H1 (cell line): ENCODE data around the gene PATE1. TPM values are rescaled to one million over a fixed set of nuclear protein-coding genes. Genes with fewer than 3 reads are reported as not detected.
A peak's percentile ranks its signal among the peaks of the same experiment; 100 is the strongest.

Source experiments
- CTCF ChIA-PET: fragments of 300-600 bp; sonication (Branson Sonifier 250); formaldehyde crosslinking; loops from one replicate; lab custom pipeline; 2021; ENCODE audit not compliant: partially characterized antibody; lab: Charles Lee
- POLR2A ChIA-PET: fragments of 300-600 bp; sonication (Branson Sonifier 250); formaldehyde crosslinking; loops from one replicate; lab custom pipeline; 2021; ENCODE audit warnings: inconsistent platforms; ENCODE audit not compliant: partially characterized antibody; lab: Charles Lee
- DNase-seq, 2 experiments: peaks; one replicate each; pipeline versions ENCODE4 v3.0.0 to v3.0.0-alpha.2; 2010 to 2022; ENCODE audit warnings: low spot score in 2 of 2, low read depth in 1 of 2, mixed read lengths in 1 of 2
- FAIRE-seq: peaks from 2 replicates; lab custom pipeline; 2011; peaks lifted over from hg19 to GRCh38; lab: Jason Lieb, UNC
- H2AFZ ChIP-seq: 2 replicates; pipeline ENCODE4 v1.8.1; 2012; ENCODE audit warnings: low read length, inconsistent platforms
- H2AK5ac ChIP-seq: 2 replicates; pipeline ENCODE4 v1.6.1; 2013; ENCODE audit warnings: low read depth, low read length
- H2BK120ac ChIP-seq: replicated peaks from 2 replicates; pipeline ENCODE3; 2013; ENCODE audit warnings: low read depth, low read length, inconsistent platforms
- H2BK12ac ChIP-seq: 2 replicates; pipeline ENCODE4 v1.6.1; 2013; ENCODE audit warnings: low read depth, low read length
- H2BK15ac ChIP-seq: 2 replicates; pipeline ENCODE4 v1.6.1; 2013; ENCODE audit warnings: low read length
- H2BK20ac ChIP-seq: 2 replicates; pipeline ENCODE4 v1.6.1; 2013; ENCODE audit warnings: low read length
- H2BK5ac ChIP-seq: 2 replicates; pipeline ENCODE4 v1.6.1; 2013; ENCODE audit warnings: low read depth, low read length
- H3K14ac ChIP-seq: 2 replicates; pipeline ENCODE4 v1.6.1; 2013; ENCODE audit warnings: inconsistent platforms; ENCODE audit not compliant: insufficient read length
- H3K18ac ChIP-seq: 2 replicates; pipeline ENCODE4 v1.6.1; 2013; ENCODE audit warnings: low read length; ENCODE audit errors: extremely low read depth
- H3K23ac ChIP-seq: 2 replicates; pipeline ENCODE4 v1.6.1; 2013; ENCODE audit warnings: inconsistent platforms; ENCODE audit not compliant: insufficient read length
- H3K23me2 ChIP-seq: 2 replicates; pipeline ENCODE4 v1.6.1; 2013; ENCODE audit warnings: low read depth, low read length
- H3K27ac ChIP-seq: 2 replicates; pipeline ENCODE4 v1.6.1; 2011; ENCODE audit warnings: low read depth, low read length, inconsistent platforms
- H3K27me3 ChIP-seq, 4 experiments: replicated peaks in 1 of 4; 1 replicate in 1 of 4; 2 replicates in 3 of 4; pipeline versions ENCODE4 v1.6.1 to v1.8.1; 2011 to 2013; ENCODE audit warnings: low read length in 3 of 4, mild to moderate bottlenecking in 3 of 4, inconsistent platforms in 2 of 4, mixed read lengths in 2 of 4, moderate library complexity in 1 of 4; ENCODE audit not compliant: control insufficient read depth in 3 of 4, insufficient read depth in 3 of 4; ENCODE audit errors: extremely low read depth in 1 of 4
- H3K36me3 ChIP-seq, 4 experiments: 2 replicates each; pipeline versions ENCODE4 v1.6.1 to v1.8.1; 2011 to 2013; ENCODE audit warnings: mild to moderate bottlenecking in 4 of 4, low read length in 3 of 4, moderate library complexity in 2 of 4, control low read depth in 1 of 4, inconsistent platforms in 1 of 4; ENCODE audit not compliant: insufficient read depth in 4 of 4, control insufficient read depth in 2 of 4
- H3K4ac ChIP-seq: replicated peaks from 2 replicates; pipeline ENCODE3; 2013; ENCODE audit warnings: low read length, low read depth, mixed read lengths, inconsistent platforms; ENCODE audit not compliant: insufficient read length
- H3K4me1 ChIP-seq, 4 experiments: replicated peaks in 1 of 4; 1 replicate in 1 of 4; 2 replicates in 3 of 4; pipeline versions ENCODE4 v1.6.1 to v1.8.1; 2011 to 2013; ENCODE audit warnings: low read length in 3 of 4, inconsistent platforms in 2 of 4, mixed read lengths in 1 of 4; ENCODE audit not compliant: insufficient read depth in 4 of 4, control insufficient read depth in 3 of 4
- H3K4me2 ChIP-seq, 2 experiments: 2 replicates each; pipeline versions ENCODE4 v1.6.1 to v1.8.1; 2011 to 2013; ENCODE audit warnings: low read depth in 2 of 2, low read length in 2 of 2, control low read depth in 1 of 2, inconsistent platforms in 1 of 2, mild to moderate bottlenecking in 1 of 2; ENCODE audit not compliant: insufficient read depth in 1 of 2
- H3K4me3 ChIP-seq, 4 experiments: fragments of 200-600, 300-600 bp in 1 of 4; sonication (generic), shearing (Covaris generic), sonication (Bioruptor Twin) in 1 of 4; 2 replicates each; pipeline versions ENCODE4 v1.5.1 to v1.8.1; 2011 to 2016; ENCODE audit warnings: low read length in 4 of 4, low read depth in 3 of 4, control low read depth in 2 of 4, inconsistent platforms in 2 of 4, mild to moderate bottlenecking in 2 of 4, mixed read lengths in 1 of 4, moderate library complexity in 1 of 4; ENCODE audit not compliant: insufficient read depth in 2 of 4; ENCODE audit errors: extremely low read depth in 1 of 4
- H3K56ac ChIP-seq: replicated peaks from 2 replicates; pipeline ENCODE3; 2013; ENCODE audit warnings: low read depth, mild to moderate bottlenecking, mixed read lengths, low read length, inconsistent platforms; ENCODE audit not compliant: insufficient read length
- H3K79me1 ChIP-seq: 2 replicates; pipeline ENCODE4 v1.6.1; 2013; ENCODE audit warnings: low read depth, low read length, control low read depth
- H3K79me2 ChIP-seq, 2 experiments: 2 replicates each; pipeline versions ENCODE4 v1.6.1 to v1.8.1; 2012 to 2013; ENCODE audit warnings: low read length in 2 of 2, mild to moderate bottlenecking in 2 of 2, inconsistent platforms in 1 of 2; ENCODE audit not compliant: insufficient read depth in 2 of 2, control insufficient read depth in 1 of 2
- H3K9ac ChIP-seq, 4 experiments: replicated peaks in 1 of 4; 1 replicate in 1 of 4; 2 replicates in 3 of 4; pipeline versions ENCODE4 v1.6.1 to v1.8.1; 2011 to 2013; ENCODE audit warnings: low read depth in 3 of 4, low read length in 3 of 4, control low read depth in 2 of 4, mild to moderate bottlenecking in 2 of 4, moderate library complexity in 2 of 4, inconsistent platforms in 1 of 4; ENCODE audit errors: extremely low read depth in 1 of 4
- H3K9me3 ChIP-seq, 2 experiments: 2 replicates each; pipeline versions ENCODE4 v1.6.1 to v1.8.1; 2012 to 2013; ENCODE audit warnings: mild to moderate bottlenecking in 2 of 2, moderate library complexity in 2 of 2, control low read depth in 1 of 2, inconsistent platforms in 1 of 2, low read depth in 1 of 2, low read length in 1 of 2, mixed read lengths in 1 of 2; ENCODE audit not compliant: insufficient read depth in 2 of 2
- H4K20me1 ChIP-seq, 2 experiments: replicated peaks in 1 of 2; 2 replicates each; pipeline versions ENCODE3 to v1.8.1; 2011 to 2013; ENCODE audit warnings: inconsistent platforms in 2 of 2, low read length in 2 of 2, mild to moderate bottlenecking in 1 of 2; ENCODE audit not compliant: insufficient read depth in 2 of 2, control insufficient read depth in 1 of 2
- H4K5ac ChIP-seq: 2 replicates; pipeline ENCODE4 v1.6.1; 2013; ENCODE audit warnings: low read length, low read depth, mixed read lengths, inconsistent platforms; ENCODE audit not compliant: insufficient read length
- H4K8ac ChIP-seq: 2 replicates; pipeline ENCODE4 v1.8.0; 2013; ENCODE audit warnings: mild to moderate bottlenecking, moderate library complexity, low read length, inconsistent platforms; ENCODE audit not compliant: insufficient read depth; ENCODE audit errors: extremely low read depth
- H4K91ac ChIP-seq: replicated peaks from 2 replicates; pipeline ENCODE3; 2013; ENCODE audit warnings: low read length, mixed read lengths, inconsistent platforms; ENCODE audit not compliant: insufficient read length
- ATF3 ChIP-seq: IDR thresholded peaks from 2 replicates; pipeline ENCODE4 v1.6.1; 2011; ENCODE audit warnings: low read depth, mild to moderate bottlenecking, low read length; ENCODE audit not compliant: insufficient read depth
- CTBP2 ChIP-seq: IDR thresholded peaks from 2 replicates; pipeline ENCODE4 v1.7.0; 2011; ENCODE audit warnings: borderline replicate concordance, mild to moderate bottlenecking, moderate library complexity, mixed read lengths, low read length; ENCODE audit not compliant: insufficient read depth, insufficient read length
- JUN ChIP-seq: IDR thresholded peaks from 2 replicates; pipeline ENCODE4 v1.6.1; 2011; ENCODE audit warnings: low read depth, mild to moderate bottlenecking, improper control_type of control experiment, low read length
- KDM1A ChIP-seq: fragments of 200-600, 300-600 bp; sonication (generic); IDR thresholded peaks from 2 replicates; pipeline ENCODE4 v1.7.1; 2016; ENCODE audit warnings: mild to moderate bottlenecking, low read length, borderline replicate concordance
- RAD21 ChIP-seq, 2 experiments: IDR thresholded peaks in 1 of 2; conservative IDR thresholded peaks in 1 of 2; 2 replicates each; pipeline ENCODE4 v1.6.1; 2011; ENCODE audit warnings: low read depth in 2 of 2, low read length in 2 of 2, improper control_type of control experiment in 1 of 2, inconsistent platforms in 1 of 2, mild to moderate bottlenecking in 1 of 2, moderate library complexity in 1 of 2
- RFX5 ChIP-seq: IDR thresholded peaks from 2 replicates; pipeline ENCODE4 v1.6.1; 2011; ENCODE audit warnings: low read depth, low read length, improper control_type of control experiment, borderline replicate concordance
- SRF ChIP-seq: IDR thresholded peaks from 2 replicates; pipeline ENCODE4 v1.6.1; 2011; ENCODE audit warnings: mild to moderate bottlenecking, low read depth, low read length, moderate library complexity
- WGBS, 2 experiments: shearing (Covaris generic) in 1 of 2; methylation state at CpG; one replicate each; pipeline versions ENCODE4 v1.1.6 to v1.1.7; 2013 to 2015; ENCODE audit warnings: low lambda C conversion rate in 2 of 2, mixed read lengths in 2 of 2, inconsistent platforms in 1 of 2, low coverage in 1 of 2, missing lambda C conversion rate in 1 of 2; ENCODE audit not compliant: insufficient replicate concordance in 2 of 2, insufficient coverage in 1 of 2, insufficient read length in 1 of 2; ENCODE audit errors: extremely low coverage in 1 of 2, missing lambda C conversion rate in 1 of 2; 5-methylcytosine and 5-hydroxymethylcytosine counted together
- polyA plus RNA-seq, 7 experiments: library from polyadenylated mRNA; depleted of rRNA in 3 of 7; stranded (reverse) in 5 of 7; unstranded in 2 of 7; fragments of >200 nt in 5 of 7; fragments of 200-250 nt in 2 of 7; gene quantifications; 1 replicate in 5 of 7; 2 replicates in 1 of 7; 4 replicates in 1 of 7; pipeline versions ENCODE4 v1.2.1 to v1.2.3, GENCODE V29; 2011 to 2013; ENCODE audit warnings: missing spikeins in 2 of 7, mixed read lengths in 2 of 7
- total RNA-seq: library from RNA; stranded (reverse); fragmentation: NEBNext Ultra II Directional; extraction: Animal tissue kit (Norgen Biotek cat#: 25700); gene quantifications from 2 replicates; pipeline ENCODE4 v1.2.1, GENCODE V29; 2021
- TF ChIP-seq, protein P1 (sequence below), 3 experiments: IDR thresholded peaks; 1 replicate in 2 of 3; 2 replicates in 1 of 3; pipeline versions ENCODE4 v1.5.1 to v1.6.1; 2011; ENCODE audit warnings: low read length in 3 of 3, mild to moderate bottlenecking in 3 of 3, inconsistent platforms in 2 of 3, low read depth in 1 of 3, moderate library complexity in 1 of 3; ENCODE audit not compliant: insufficient read depth in 1 of 3; ENCODE audit errors: control extremely low read depth in 1 of 3

PATE1 gene
- total and polyA plus RNA-seq, 2 of the 8 experiments (the other 6 are each of a cell fraction or from before 2014, with no cell fraction given): not detected

- Histone ChIP-seq H3K4me3 (no peak overlapping the region), H3K79me2 (no peaks in the 10 kb centered on the region), H3K4ac (no peak overlapping the region), H2AFZ (no peak overlapping the region), H3K9me3 (no peaks in the 10 kb centered on the region), H2BK15ac (no peak overlapping the region), H4K8ac (no peak overlapping the region), H3K27ac (no peak overlapping the region), H4K20me1 (no peaks in the 10 kb centered on the region), H3K4me1 (no peaks in the 10 kb centered on the region), H3K4me2 (no peak overlapping the region), H2BK5ac (no peak overlapping the region), H3K56ac (no peak overlapping the region), H3K27me3 (no peaks in the 10 kb centered on the region), H3K9ac (no peak overlapping the region), H3K18ac (no peak overlapping the region), H4K91ac (no peak overlapping the region), H2BK120ac (no peak overlapping the region), H4K5ac (no peak overlapping the region), H3K79me1 (no peaks in the 10 kb centered on the region)
- WGBS, 2 experiments: no CpG with 5 or more reads among the region's 1 CpG
- CTCF ChIA-PET: interaction anchor here (0.5 to 2.6 kb wide), 30 partner anchors 10 to 200 kb away, joined by 3 to 27 read pairs (median 3); partner anchors contain the start of genes HYLS1 and PATE1
- FAIRE-seq (peak; percentile 74), DNase-seq (no peak)
- POLR2A ChIA-PET: no interaction called here
- TF ChIP-seq, protein P1, sequence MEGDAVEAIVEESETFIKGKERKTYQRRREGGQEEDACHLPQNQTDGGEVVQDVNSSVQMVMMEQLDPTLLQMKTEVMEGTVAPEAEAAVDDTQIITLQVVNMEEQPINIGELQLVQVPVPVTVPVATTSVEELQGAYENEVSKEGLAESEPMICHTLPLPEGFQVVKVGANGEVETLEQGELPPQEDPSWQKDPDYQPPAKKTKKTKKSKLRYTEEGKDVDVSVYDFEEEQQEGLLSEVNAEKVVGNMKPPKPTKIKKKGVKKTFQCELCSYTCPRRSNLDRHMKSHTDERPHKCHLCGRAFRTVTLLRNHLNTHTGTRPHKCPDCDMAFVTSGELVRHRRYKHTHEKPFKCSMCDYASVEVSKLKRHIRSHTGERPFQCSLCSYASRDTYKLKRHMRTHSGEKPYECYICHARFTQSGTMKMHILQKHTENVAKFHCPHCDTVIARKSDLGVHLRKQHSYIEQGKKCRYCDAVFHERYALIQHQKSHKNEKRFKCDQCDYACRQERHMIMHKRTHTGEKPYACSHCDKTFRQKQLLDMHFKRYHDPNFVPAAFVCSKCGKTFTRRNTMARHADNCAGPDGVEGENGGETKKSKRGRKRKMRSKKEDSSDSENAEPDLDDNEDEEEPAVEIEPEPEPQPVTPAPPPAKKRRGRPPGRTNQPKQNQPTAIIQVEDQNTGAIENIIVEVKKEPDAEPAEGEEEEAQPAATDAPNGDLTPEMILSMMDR (IDR thresholded peaks at IDR 0.05; ENCODE audit: control extremely low read depth in 1 of 3, insufficient read depth in 1 of 3, low read depth in 1 of 3, low read length in 3 of 3): peak in 2 of 3 experiments; percentile 56 to 64; a peak in 3 of 4 replicates
- TF ChIP-seq SRF: no peak
- TF ChIP-seq JUN: no peak
- TF ChIP-seq RFX5: no peak
- no peak for TF ChIP-seq KDM1A
- no peak for TF ChIP-seq CTBP2
- peak; percentile 68 to 77 for TF ChIP-seq RAD21 (IDR thresholded peaks at IDR 0.05 in 1 of 2, conservative IDR thresholded peaks at IDR 0.05 in 1 of 2; ENCODE audit: low read depth in 2 of 2, low read length in 2 of 2)
- TF ChIP-seq ATF3: no peak
- TF ChIP-seq, all 59 proteins: peak for 2
- Histone ChIP-seq H2BK12ac (no peak overlapping the region), H3K23ac (no peak overlapping the region), H3K14ac (no peak overlapping the region), H3K36me3 (no peaks in the 10 kb centered on the region), H2AK5ac (no peak overlapping the region), H3K23me2 (no peaks in the 10 kb centered on the region), H2BK20ac (no peak overlapping the region)
Measured at GRCh38 chr11:125724125-125724524, 22.0 kb upstream of the PATE1 start.
